A549 (cell line): Measurements from ENCODE around the gene CSAD. TPM values are rescaled to one million over a fixed set of nuclear protein-coding genes. Genes with fewer than 3 reads are reported as not detected.

Experiments used
- ATAC-seq, 2 experiments: fragments of 200-7000 bp in 1 of 2; fragments of >200 bp in 1 of 2; cut with Nextera tagmentation in 1 of 2; cut with Tn5 transposase in 1 of 2; 3 replicates each; pipeline versions ENCODE4 v1.8.0 to v1.9.1; 2018 to 2020; ENCODE audit warnings: mild to moderate bottlenecking in 1 of 2, moderate library complexity in 1 of 2
- CTCF ChIA-PET: fragments of 300-600 bp; sonication (Branson Sonifier 250); formaldehyde crosslinking; extraction: SDS; loops from one replicate; lab custom pipeline; 2021; ENCODE audit warnings: antibody characterized with exemption, inconsistent platforms; lab: Yijun Ruan, JAX
- POLR2A ChIA-PET: fragments of 350-600 bp; formaldehyde crosslinking; extraction: SDS; loops from one replicate; lab custom pipeline; 2021; ENCODE audit warnings: antibody characterized with exemption, inconsistent platforms; lab: Yijun Ruan, JAX
- DNase-seq, 2 experiments: peaks; one replicate each; pipeline versions ENCODE4 v3.0.0 to v3.0.0-alpha.2; 2011 to 2016; ENCODE audit warnings: low read depth in 1 of 2, low spot score in 1 of 2
- FAIRE-seq: peaks from 2 replicates; lab custom pipeline; 2011; peaks lifted over from hg19 to GRCh38; lab: Jason Lieb, UNC
- H3K27ac ChIP-seq, 2 experiments: fragments of >200 bp; sonication (Bioruptor Twin); formaldehyde crosslinking; 3 replicates each; pipeline ENCODE4 v1.5.1; 2016 to 2017
- H3K4me1 ChIP-seq: fragments of >200 bp; sonication (Bioruptor Twin); formaldehyde crosslinking; 3 replicates; pipeline ENCODE4 v1.6.1; 2016
- H3K4me2 ChIP-seq: fragments of >200 bp; sonication (Bioruptor Twin); formaldehyde crosslinking; 3 replicates; pipeline ENCODE4 v1.6.1; 2016
- H3K4me3 ChIP-seq: fragments of >200 bp; sonication (Bioruptor Twin); formaldehyde crosslinking; 3 replicates; pipeline ENCODE4 v1.5.1; 2016
- H3K9me3 ChIP-seq: fragments of >200 bp; sonication (Bioruptor Twin); formaldehyde crosslinking; 3 replicates; pipeline ENCODE4 v1.6.1; 2016
- CHD2 ChIP-seq: fragments of 150-350 bp; IDR thresholded peaks from 2 replicates; pipeline ENCODE4 v1.6.1; 2014; ENCODE audit warnings: low read length; ENCODE audit not compliant: partially characterized antibody
- EHF ChIP-seq: fragments of 250-450 bp; sonication (Bioruptor Pico); IDR thresholded peaks from 2 replicates; pipeline ENCODE4 v1.5.0; 2020; ENCODE audit warnings: mild to moderate bottlenecking
- EHMT2 ChIP-seq: fragments of 200-600 bp; sonication (generic); IDR thresholded peaks from 2 replicates; pipeline ENCODE4 v1.6.1; 2016; ENCODE audit warnings: antibody characterized with exemption, low read depth, mild to moderate bottlenecking, moderate library complexity
- EP300 ChIP-seq, 2 experiments: fragments of >200 bp; sonication (Bioruptor Twin); formaldehyde crosslinking; IDR thresholded peaks; 2 replicates in 1 of 2; 3 replicates in 1 of 2; pipeline ENCODE4 v1.6.1; 2016 to 2017
- FOXS1 ChIP-seq: fragments of 250-450 bp; sonication (Bioruptor Pico); IDR thresholded peaks from 2 replicates; pipeline ENCODE4 v1.5.0; 2020; ENCODE audit warnings: mild to moderate bottlenecking, moderate library complexity
- HDAC2 ChIP-seq: fragments of 200-600 bp; sonication (generic); IDR thresholded peaks from 2 replicates; pipeline ENCODE4 v1.6.1; 2016
- HOXA7 ChIP-seq: fragments of 250-450 bp; sonication (Bioruptor Pico); IDR thresholded peaks from 2 replicates; pipeline ENCODE4 v1.5.0; 2020; ENCODE audit warnings: mild to moderate bottlenecking, moderate library complexity
- HOXB13 ChIP-seq: fragments of 250-450 bp; sonication (Bioruptor Pico); IDR thresholded peaks from 2 replicates; pipeline ENCODE4 v1.5.0; 2020; ENCODE audit warnings: low read depth, mild to moderate bottlenecking, moderate library complexity
- JUN ChIP-seq, 2 experiments: fragments of >200 bp; sonication (Bioruptor Twin); formaldehyde crosslinking; IDR thresholded peaks; 2 replicates in 1 of 2; 3 replicates in 1 of 2; pipeline ENCODE4 v1.6.1; 2016 to 2017
- MYC ChIP-seq: IDR thresholded peaks from 2 replicates; pipeline ENCODE4 v1.6.1; 2012; ENCODE audit warnings: mild to moderate bottlenecking, inconsistent platforms, low read length, improper control_type of control experiment, borderline replicate concordance
- NPAS2 ChIP-seq: fragments of 250-450 bp; sonication (Bioruptor Pico); IDR thresholded peaks from 2 replicates; pipeline ENCODE4 v1.8.0; 2022; ENCODE audit warnings: mild to moderate bottlenecking, moderate library complexity, borderline replicate concordance
- NR3C1 ChIP-seq: fragments of >200 bp; sonication (Bioruptor Twin); formaldehyde crosslinking; IDR thresholded peaks from 3 replicates; pipeline ENCODE4 v1.6.1; 2017
- PHF8 ChIP-seq: fragments of 200-600 bp; sonication (generic); IDR thresholded peaks from 2 replicates; pipeline ENCODE4 v1.6.1; 2016; ENCODE audit warnings: low read depth, mild to moderate bottlenecking, antibody characterized with exemption, moderate library complexity, borderline replicate concordance
- RCOR1 ChIP-seq: fragments of 150-350 bp; IDR thresholded peaks from 2 replicates; pipeline ENCODE4 v1.6.1; 2014; ENCODE audit warnings: antibody characterized with exemption, low read length, low read depth
- SMC3 ChIP-seq: fragments of >200 bp; sonication (Bioruptor Twin); formaldehyde crosslinking; IDR thresholded peaks from 3 replicates; pipeline ENCODE4 v1.6.1; 2018; ENCODE audit warnings: inconsistent platforms
- SREBF2 ChIP-seq: fragments of 450-650 bp; IDR thresholded peaks from 2 replicates; pipeline ENCODE4 v1.6.1; 2014; ENCODE audit warnings: mild to moderate bottlenecking, moderate library complexity
- TFCP2L1 ChIP-seq: fragments of 250-450 bp; sonication (Bioruptor Pico); IDR thresholded peaks from 2 replicates; pipeline ENCODE4 v1.5.0; 2021; ENCODE audit warnings: mild to moderate bottlenecking
- TP53 ChIP-seq: fragments of 250-450 bp; sonication (Bioruptor Pico); IDR thresholded peaks from 2 replicates; pipeline ENCODE4 v1.5.0; 2021; ENCODE audit warnings: mild to moderate bottlenecking, moderate library complexity
- ZC3H11A ChIP-seq: fragments of 450-650 bp; IDR thresholded peaks from 2 replicates; pipeline ENCODE4 v1.6.1; 2014; ENCODE audit warnings: antibody characterized with exemption, mild to moderate bottlenecking
- ZSCAN20 ChIP-seq: fragments of 250-450 bp; sonication (Bioruptor Pico); IDR thresholded peaks from 2 replicates; pipeline ENCODE4 v1.8.0; 2022; ENCODE audit warnings: mild to moderate bottlenecking, moderate library complexity
- WGBS: methylation state at CpG from one replicate; pipeline ENCODE4 v1.1.6; 2017; ENCODE audit errors: missing lambda C conversion rate; 5-methylcytosine and 5-hydroxymethylcytosine counted together
- polyA plus RNA-seq, 4 experiments: library from polyadenylated mRNA; depleted of rRNA in 3 of 4; stranded (reverse); fragments of >200 nt; fragmentation: RNase III in 1 of 4; extraction: RNeasy Plus Mini Kit Qiagen cat#74134 plus additional on column Dnase treatment in 1 of 4; gene quantifications; 2 replicates in 3 of 4; 3 replicates in 1 of 4; pipeline ENCODE4 v1.2.3, GENCODE V29; 2011 to 2017
- TF ChIP-seq, protein P1 (sequence below): fragments of 150-350 bp; IDR thresholded peaks from 2 replicates; pipeline ENCODE4 v1.6.1; 2014; ENCODE audit warnings: low read depth, mild to moderate bottlenecking, low read length
- TF ChIP-seq, protein P2 (sequence below): IDR thresholded peaks from 2 replicates; pipeline ENCODE4 v1.6.1; 2012
- TF ChIP-seq, protein P3 (sequence below): fragments of 450-650 bp; IDR thresholded peaks from 2 replicates; pipeline ENCODE4 v1.6.1; 2014; ENCODE audit warnings: antibody characterized with exemption
- TF ChIP-seq, protein P4 (sequence below): fragments of >200 bp; sonication (Bioruptor Twin); formaldehyde crosslinking; IDR thresholded peaks from 2 replicates; pipeline ENCODE4 v1.6.1; 2016
- TF ChIP-seq, protein P5 (sequence below): fragments of >200 bp; sonication (Bioruptor Twin); formaldehyde crosslinking; IDR thresholded peaks from 3 replicates; pipeline ENCODE4 v1.6.1; 2016

Gene CSAD
- polyA plus RNA-seq, 2 of the 4 experiments (the other 2 are of a cell fraction) = 14.5 to 16.5 TPM

DNA sequence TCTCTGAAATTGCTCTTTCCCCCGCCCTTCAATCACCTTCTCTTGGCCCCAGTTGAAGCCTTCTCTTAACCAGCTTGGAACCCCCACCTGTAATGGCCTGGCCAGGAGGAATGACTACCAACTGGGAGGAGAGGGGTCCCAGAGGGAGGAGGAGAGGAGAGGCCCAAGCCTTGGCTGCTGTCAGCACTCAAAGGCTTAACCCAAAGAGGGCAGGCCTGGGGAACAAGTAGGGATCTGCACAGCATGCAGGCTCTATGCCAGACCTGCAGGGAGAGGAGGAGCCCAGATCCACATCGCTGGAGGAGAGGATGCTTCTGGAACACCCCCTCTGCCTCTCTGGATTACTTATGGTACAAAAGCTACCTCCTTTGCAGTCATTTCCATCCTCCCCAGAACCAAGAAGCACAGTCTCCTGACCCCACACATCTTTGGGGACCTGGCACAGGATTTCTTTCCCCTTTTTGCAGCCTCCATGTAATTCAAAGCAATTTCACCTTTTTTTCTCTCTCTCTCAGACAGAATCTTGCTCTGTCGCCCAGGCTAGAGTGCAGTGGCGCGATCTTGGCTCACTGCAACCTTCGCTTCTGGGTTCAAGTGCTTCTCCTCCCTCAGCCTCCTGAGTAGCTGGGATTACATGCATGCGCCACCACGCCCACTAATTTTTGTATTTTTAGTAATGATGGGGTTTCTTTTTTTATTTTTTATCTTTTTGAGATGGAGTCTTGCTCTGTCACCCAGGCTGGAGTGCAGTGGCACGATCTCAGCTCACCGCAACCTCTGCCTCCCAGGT, 45.1 kb upstream of the CSAD start:
- TF ChIP-seq NPAS2 (no peak), HDAC2 (no peak), TP53 (CRISPR knock-in tag) (no peak), FOXS1 (CRISPR knock-in tag) (no peak), PHF8 (no peak), SREBF2 (no peak), EHMT2 (no peak), HOXA7 (CRISPR knock-in tag) (no peak), EHF (CRISPR knock-in tag) (no peak), JUN (IDR thresholded peaks at IDR 0.05) (no peak)
- TF ChIP-seq, all 56 proteins: peak for 0
- no peak for ATAC-seq
- H3K4me2 ChIP-seq = no peak overlapping the region
- no peaks in the 10 kb centered on the region for H3K9me3 ChIP-seq
- peak overlapping the region in 1 of 2 experiments; percentile 8; a peak in 1 of 6 replicates for H3K27ac ChIP-seq
- H3K4me3 ChIP-seq = no peak overlapping the region
- CTCF ChIA-PET = interaction anchor here (0.7 to 33.2 kb wide), 11 partner anchors 10 to 283 kb away, joined by 3 to 1046 read pairs (median 5); partner anchors contain the start of genes ESPL1, MYG1 and PFDN5
- DNase-seq = no peak
- FAIRE-seq = no peak
- H3K4me1 ChIP-seq = peaks cover 38% of the 10 kb centered on the region
- POLR2A ChIA-PET = no interaction called here
- WGBS = 90% methylated on average over 10 of the region's 10 CpGs

DNA sequence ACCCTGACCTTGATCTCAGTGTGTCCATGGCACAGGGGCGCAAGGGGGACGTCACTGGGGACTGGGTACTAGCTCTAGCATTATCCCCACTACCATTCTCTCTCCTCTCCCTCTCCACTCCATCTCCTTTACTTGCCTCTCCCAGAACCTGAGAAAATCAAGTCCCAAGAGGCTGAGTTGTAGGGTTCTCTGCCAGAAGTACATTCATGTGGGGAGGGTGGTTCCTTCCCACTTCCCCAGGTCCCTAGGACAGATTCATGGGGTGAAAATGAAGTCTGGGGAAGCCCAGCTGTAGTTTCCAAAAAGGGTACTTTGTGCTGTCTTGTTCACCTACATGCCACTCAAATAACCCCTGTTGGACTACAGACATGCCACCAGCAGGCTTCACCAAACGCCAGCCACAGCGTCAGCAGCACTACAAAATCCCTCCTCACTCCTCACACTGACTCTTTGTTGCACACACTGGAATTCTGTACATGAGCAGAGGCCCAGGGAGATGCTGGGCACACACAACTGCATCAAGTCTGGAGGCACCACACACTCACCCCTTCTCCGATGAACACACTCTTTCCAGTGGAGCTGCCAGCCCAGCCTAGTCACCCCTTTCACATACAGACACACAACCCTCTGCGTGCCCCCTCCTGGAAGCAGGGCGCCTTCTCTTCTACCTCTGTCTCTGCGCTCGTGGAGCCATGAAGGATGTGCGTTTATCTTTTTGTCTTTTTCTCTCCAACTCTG, 44.3 kb upstream of the CSAD start:
- peaks cover 32% of the 10 kb centered on the region for H3K4me1 ChIP-seq
- 92% methylated on average over 10 of the region's 10 CpGs for WGBS
- POLR2A ChIA-PET = no interaction called here

More for the DNA sequence above, 44.3 kb upstream of the CSAD start:
- CTCF ChIA-PET = interaction anchor here (0.7 to 33.2 kb wide), 12 partner anchors 9 to 283 kb away, joined by 3 to 1046 read pairs (median 5); partner anchors contain the start of genes ESPL1, MYG1 and PFDN5
- Histone ChIP-seq H3K4me2 (peak overlapping the region; percentile 25; the same call in 1 of the 3 replicates), H3K4me3 (no peak overlapping the region), H3K9me3 (no peaks in the 10 kb centered on the region), H3K27ac (peak overlapping the region; percentile 12 to 61; a peak in 3 of 6 replicates)
- TF ChIP-seq, protein P1, sequence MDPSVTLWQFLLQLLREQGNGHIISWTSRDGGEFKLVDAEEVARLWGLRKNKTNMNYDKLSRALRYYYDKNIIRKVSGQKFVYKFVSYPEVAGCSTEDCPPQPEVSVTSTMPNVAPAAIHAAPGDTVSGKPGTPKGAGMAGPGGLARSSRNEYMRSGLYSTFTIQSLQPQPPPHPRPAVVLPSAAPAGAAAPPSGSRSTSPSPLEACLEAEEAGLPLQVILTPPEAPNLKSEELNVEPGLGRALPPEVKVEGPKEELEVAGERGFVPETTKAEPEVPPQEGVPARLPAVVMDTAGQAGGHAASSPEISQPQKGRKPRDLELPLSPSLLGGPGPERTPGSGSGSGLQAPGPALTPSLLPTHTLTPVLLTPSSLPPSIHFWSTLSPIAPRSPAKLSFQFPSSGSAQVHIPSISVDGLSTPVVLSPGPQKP = no peak
- TF ChIP-seq, protein P2, sequence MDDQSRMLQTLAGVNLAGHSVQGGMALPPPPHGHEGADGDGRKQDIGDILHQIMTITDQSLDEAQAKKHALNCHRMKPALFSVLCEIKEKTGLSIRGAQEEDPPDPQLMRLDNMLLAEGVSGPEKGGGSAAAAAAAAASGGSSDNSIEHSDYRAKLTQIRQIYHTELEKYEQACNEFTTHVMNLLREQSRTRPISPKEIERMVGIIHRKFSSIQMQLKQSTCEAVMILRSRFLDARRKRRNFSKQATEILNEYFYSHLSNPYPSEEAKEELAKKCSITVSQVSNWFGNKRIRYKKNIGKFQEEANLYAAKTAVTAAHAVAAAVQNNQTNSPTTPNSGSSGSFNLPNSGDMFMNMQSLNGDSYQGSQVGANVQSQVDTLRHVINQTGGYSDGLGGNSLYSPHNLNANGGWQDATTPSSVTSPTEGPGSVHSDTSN = no peak
- no peak for TF ChIP-seq HOXA7 (CRISPR knock-in tag)
- TF ChIP-seq, protein P3, sequence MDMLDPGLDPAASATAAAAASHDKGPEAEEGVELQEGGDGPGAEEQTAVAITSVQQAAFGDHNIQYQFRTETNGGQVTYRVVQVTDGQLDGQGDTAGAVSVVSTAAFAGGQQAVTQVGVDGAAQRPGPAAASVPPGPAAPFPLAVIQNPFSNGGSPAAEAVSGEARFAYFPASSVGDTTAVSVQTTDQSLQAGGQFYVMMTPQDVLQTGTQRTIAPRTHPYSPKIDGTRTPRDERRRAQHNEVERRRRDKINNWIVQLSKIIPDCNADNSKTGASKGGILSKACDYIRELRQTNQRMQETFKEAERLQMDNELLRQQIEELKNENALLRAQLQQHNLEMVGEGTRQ = no peak
- TF ChIP-seq, protein P4, sequence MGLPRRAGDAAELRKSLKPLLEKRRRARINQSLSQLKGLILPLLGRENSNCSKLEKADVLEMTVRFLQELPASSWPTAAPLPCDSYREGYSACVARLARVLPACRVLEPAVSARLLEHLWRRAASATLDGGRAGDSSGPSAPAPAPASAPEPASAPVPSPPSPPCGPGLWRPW = no peak
- TF ChIP-seq HOXB13 (CRISPR knock-in tag) = no peak
- no peak for TF ChIP-seq ZSCAN20
- TF ChIP-seq RCOR1 = no peak
- TF ChIP-seq, protein P5, sequence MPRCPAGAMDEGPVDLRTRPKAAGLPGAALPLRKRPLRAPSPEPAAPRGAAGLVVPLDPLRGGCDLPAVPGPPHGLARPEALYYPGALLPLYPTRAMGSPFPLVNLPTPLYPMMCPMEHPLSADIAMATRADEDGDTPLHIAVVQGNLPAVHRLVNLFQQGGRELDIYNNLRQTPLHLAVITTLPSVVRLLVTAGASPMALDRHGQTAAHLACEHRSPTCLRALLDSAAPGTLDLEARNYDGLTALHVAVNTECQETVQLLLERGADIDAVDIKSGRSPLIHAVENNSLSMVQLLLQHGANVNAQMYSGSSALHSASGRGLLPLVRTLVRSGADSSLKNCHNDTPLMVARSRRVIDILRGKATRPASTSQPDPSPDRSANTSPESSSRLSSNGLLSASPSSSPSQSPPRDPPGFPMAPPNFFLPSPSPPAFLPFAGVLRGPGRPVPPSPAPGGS = no peak
- no peak for TF ChIP-seq ZC3H11A
- TF ChIP-seq MYC = no peak
- TF ChIP-seq CHD2 = no peak
- TF ChIP-seq NR3C1 = no peak
- no peak for TF ChIP-seq TFCP2L1 (CRISPR knock-in tag)
- TF ChIP-seq FOXS1 (CRISPR knock-in tag) = no peak
- no peak for TF ChIP-seq EHMT2
- no peak for TF ChIP-seq SMC3
- no peak for TF ChIP-seq EP300 (IDR thresholded peaks at IDR 0.05)
- TF ChIP-seq PHF8 = no peak
- ATAC-seq = no peak
- DNase-seq = no peak
- FAIRE-seq = no peak
